ENCODE data around the gene CHKA.

- TF ChIP-seq CTCF (IDR thresholded peaks at IDR 0.05) (no peak), POLR2A (IDR thresholded peaks at IDR 0.05) (no peak)
Measured at GRCh38 chr11:68153742-68154141, 32.6 kb upstream of the CHKA start.

Data from stomach (tissue), 4 donors.